ENCODE measurements around the gene CRB2.

GRCh38 chr9:123319541-123320339 lies 36.3 kb upstream of the CRB2 start:
- TF ChIP-seq CTCF (IDR thresholded peaks at IDR 0.05; ENCODE audit: poor library complexity) (no peak), EZH2 (IDR thresholded peaks at IDR 0.05; ENCODE audit: borderline replicate concordance) (no peak), EZH2phosphoT487 (IDR thresholded peaks at IDR 0.05; ENCODE audit: low read depth, severe bottlenecking, unreplicated experiment) (no peak)
